Right ventricle myocardium inferior (tissue), 1 donor: ENCODE measurements around the gene HAND2. TPM values are rescaled to one million over a fixed set of nuclear protein-coding genes. Genes with fewer than 3 reads are reported as not detected.

Experiments used
- ATAC-seq: fragments of 200-7000 bp; cut with Tn5 transposase; one replicate; pipeline ENCODE4 v1.9.1; 2020; ENCODE audit warnings: mild to moderate bottlenecking, moderate library complexity
- DNase-seq: peaks from one replicate; pipeline ENCODE4 v3.0.0; 2021; ENCODE audit errors: missing footprints
- intact Hi-C: fragments of 100-400 bp; cut with DNase I; formaldehyde crosslinking; loops from one replicate; pipeline ENCODE4 v1.11.0; 2022
- total RNA-seq: library from RNA; stranded (reverse); fragmentation: NEBNext Ultra II Directional; extraction: Animal tissue kit (Norgen Biotek cat#: 25700); gene quantifications from one replicate; pipeline ENCODE4 v1.2.1, GENCODE V29; 2021
- donor health status: DM: no; HTN: yes; CAD: no; lungs with severe emphysema.

HAND2 gene
- total RNA-seq, 1 donor from 2014 or later: 151 TPM

DNA sequence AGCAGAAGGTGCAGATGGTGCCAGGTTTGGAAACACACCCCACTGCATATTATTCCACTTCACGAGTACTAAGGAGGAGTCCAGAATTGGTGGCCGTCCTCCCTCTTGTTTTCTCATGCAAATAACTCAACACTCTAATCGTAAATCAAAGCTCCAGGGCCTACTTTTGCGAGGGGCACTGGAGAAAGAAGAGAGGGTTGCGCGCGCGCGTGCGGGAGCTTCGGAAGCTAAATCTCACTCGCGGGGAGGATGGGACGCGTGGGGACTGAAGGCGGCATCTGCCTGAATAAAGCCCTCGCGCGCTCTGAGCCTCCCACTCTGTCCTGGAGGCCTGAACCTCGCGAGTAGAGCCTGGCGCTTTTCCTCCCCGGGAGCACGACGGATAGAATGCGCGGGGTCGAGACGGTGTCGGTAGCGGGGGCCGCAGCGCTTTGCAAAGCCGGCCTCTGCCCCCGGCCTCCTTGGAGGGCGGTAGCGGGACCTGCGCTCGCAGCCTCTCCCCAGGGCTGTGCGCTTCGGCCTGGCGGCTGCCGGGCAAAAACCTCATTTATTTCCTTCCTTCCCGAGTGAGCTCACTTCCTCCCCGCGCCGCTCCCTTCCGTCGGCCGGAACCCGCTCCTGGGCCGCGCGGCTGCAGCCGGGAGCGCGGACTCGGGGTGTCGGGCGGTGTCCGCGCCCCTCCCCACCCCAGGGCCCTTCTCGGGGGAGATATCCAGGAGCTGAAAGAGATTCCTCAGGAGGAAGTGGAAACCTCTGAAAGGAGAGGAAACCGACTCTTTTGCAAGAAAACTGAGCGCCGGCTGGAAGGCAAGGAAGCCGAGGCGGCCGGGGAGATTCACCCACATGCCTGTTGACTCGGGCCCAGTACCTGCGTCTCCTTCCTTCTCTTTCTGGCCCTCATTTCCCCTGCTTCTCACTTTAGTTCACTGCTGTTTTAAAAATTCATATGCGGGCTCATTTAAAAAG is 20.7 kb downstream of the HAND2 start:
- DNase-seq: peak; percentile 80
- peak; percentile 81 for ATAC-seq
- intact Hi-C loops: loop anchor here (5.0 to 10.0 kb wide), 4 partner anchors 325 to 808 kb away; no protein-coding TSS in a partner anchor

- ATAC-seq (no peak), DNase-seq (no peak)
- intact Hi-C loops: loop anchor here (5.0 to 10.0 kb wide), 3 partner anchors 326 to 809 kb away; no protein-coding TSS in a partner anchor
Measured at GRCh38 chr4:173508386-173509035, 21.5 kb downstream of the HAND2 start.

DNA sequence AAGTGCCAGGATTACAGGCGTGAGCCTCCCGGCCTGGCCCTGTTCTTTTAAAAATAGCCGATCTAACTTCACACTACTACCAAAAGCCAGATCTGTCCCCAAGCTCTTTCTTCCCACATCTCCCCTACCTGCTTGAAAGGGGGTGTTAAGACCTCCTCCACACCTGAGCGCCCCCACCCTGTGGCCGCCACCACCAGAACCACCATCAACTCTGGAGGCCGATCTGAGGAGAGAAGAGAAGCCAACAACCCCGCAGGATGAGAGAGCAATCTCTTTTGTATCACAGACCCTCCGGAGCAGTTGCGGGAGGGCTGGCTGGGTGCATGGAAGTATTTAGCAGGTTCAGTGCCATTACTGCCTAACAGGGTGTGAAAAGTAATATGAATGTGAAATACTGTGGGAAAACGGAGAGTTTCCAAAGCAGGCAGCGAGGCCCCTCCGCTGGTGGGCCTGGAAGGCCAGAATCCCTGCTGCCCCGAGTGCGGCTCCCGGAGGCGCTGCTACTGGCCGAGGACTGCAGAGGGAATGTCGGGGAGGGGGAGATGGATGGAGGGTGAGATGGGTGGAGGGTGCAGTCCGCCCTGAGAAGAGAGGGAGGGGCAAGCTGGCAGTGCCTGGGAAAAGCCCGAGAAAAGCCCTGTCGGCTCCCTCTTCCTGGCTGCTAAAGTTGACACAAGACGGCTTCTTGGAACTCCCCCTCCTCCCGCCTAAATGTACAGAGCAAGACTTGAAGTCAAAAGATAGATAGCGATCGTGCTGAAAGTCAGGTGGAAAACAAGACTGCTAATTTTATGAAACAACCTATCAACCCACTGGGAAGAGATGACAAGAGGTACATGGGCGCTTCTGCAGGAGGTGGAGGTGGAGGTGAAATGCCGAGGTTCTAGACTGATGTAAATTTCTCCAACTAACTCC is 22.3 kb downstream of the HAND2 start:
- intact Hi-C loops: loop anchor here (2.0 to 10.0 kb wide), 5 partner anchors 327 to 810 kb away; no protein-coding TSS in a partner anchor
- no peak for ATAC-seq

DNA sequence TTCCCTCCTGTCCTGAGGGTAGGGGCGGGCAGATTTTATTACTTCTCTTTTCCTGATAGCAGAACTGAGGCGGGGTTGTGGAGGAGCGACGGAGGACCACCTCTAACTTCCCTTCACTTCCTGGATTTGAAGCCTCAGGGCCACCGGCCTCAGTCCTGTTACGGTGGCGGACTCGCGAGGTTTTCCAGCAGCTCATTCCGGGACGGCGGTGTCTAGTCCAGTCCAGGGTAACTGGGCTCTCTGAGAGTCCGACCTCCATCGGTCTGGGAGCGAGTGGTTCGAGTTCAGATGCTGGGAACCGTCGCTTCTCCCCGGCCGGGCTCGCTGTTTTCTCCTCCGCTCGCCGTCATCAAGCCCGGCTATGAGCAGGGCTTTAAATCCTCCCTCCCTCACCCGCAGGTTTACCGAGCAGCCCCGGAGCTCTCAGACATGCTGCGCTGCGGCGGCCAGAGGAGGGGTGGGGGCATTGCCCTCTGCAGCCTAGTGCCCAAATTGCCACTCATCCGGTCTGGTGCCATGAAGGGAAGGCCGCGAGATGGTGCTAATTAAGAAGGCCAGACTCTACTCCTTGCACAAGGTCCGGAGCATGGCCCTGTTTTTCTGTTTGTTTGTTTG is 23.3 kb downstream of the HAND2 start:
- intact Hi-C loops: loop anchor here (1.0 to 10.0 kb wide), 6 partner anchors 242 to 811 kb away; no protein-coding TSS in a partner anchor
- DNase-seq (peak; percentile 75), ATAC-seq (peak; percentile 58)

More for the DNA sequence above, 22.3 kb downstream of the HAND2 start:
- no peak for DNase-seq

- intact Hi-C loops: loop anchor here (1.0 to 10.0 kb wide), 6 partner anchors 242 to 811 kb away; no protein-coding TSS in a partner anchor
- ATAC-seq: peak; percentile 73
- peak; percentile 81 for DNase-seq
Measured at GRCh38 chr4:173505924-173506518, 24.0 kb downstream of the HAND2 start.

DNA sequence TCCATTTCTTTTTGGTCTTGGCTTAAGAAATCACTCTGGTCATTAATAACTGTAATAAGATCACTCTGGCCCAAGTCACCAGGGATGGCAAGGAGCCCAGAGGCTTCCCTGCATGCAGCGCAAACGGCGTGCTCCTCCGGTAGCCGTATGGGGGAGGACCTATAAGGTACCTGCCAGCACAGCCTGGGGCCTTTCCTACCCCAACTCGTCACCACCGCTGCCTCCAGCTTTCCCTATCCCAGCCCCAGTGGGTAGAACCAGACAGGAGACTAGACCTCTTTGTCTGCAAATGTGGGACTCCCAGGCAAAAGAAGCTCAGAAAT is 25.9 kb downstream of the HAND2 start:
- DNase-seq (peak; percentile 76), ATAC-seq (no peak)
- intact Hi-C loops: loop anchor here (10.0 kb wide), 1 partner anchor 331 kb away; no protein-coding TSS in a partner anchor

DNA sequence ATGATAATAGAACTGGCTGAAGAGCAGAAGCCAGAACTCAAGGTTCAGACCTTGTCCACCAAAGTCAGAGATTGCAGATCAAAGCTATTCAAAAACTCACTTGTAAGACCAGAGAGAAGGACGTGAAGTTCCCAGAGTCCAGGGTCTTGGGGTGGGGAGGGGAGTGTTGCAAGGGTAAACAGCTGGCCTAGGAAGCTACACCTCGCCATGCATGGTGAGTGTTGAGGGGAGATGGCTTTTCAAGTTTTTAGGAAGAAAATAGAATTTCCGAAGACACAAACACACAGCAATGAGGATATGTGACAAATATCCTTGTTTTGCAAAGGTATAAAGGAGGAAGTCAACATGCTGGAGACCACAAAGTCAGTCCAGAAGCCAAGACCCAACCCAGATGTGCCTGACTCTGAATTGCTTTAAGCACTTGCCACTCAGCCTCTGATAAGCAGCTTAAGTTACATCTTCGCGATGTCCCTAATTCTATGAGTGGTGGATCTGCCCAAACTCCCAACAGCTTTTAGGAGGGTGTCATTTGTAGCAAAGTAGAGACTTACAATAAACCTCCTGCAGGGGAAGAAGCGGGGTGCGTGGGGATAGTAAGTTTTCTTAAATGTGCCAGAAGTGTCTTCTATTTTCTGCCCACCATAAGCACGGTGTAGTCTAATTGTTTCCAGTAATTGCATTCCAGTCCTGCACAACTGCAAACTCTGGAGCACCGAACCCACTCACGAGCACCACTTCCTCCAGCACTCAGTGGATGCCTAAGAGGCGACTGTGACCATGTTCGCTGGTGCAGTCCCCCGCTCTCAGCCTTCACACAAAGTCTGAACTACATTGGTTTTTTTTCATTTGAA is 26.5 kb downstream of the HAND2 start:
- intact Hi-C loops: loop anchor here (10.0 kb wide), 1 partner anchor 331 kb away; no protein-coding TSS in a partner anchor
- DNase-seq (peak; percentile 13), ATAC-seq (no peak)

DNA sequence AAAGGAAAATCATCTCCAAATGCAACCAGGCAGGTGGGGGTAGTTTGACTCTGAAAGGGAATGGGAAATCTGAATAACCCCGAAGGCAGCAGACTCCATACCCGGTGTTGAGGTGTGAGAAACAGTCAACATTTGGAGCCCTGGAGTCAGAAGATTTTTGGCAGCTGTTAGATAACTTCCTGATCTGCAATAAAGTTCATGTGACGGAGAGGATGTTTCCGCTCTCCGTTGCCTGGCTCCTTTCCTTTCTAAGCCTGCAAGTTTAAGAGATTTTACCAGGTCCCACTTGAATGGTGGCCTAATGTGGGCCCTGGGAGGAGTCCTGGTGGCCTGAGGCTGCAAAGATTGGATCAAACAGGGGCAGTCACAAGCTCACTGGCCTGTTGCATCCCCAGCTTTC is 27.7 kb downstream of the HAND2 start:
- intact Hi-C loops: loop anchor here (10.0 kb wide), 1 partner anchor 333 kb away; no protein-coding TSS in a partner anchor
- ATAC-seq (no peak), DNase-seq (no peak)

- intact Hi-C loops: loop anchor here (10.0 kb wide), 1 partner anchor 333 kb away; no protein-coding TSS in a partner anchor
- no peak for ATAC-seq
- DNase-seq: no peak
Measured at GRCh38 chr4:173501592-173502150, 28.4 kb downstream of the HAND2 start.

DNA sequence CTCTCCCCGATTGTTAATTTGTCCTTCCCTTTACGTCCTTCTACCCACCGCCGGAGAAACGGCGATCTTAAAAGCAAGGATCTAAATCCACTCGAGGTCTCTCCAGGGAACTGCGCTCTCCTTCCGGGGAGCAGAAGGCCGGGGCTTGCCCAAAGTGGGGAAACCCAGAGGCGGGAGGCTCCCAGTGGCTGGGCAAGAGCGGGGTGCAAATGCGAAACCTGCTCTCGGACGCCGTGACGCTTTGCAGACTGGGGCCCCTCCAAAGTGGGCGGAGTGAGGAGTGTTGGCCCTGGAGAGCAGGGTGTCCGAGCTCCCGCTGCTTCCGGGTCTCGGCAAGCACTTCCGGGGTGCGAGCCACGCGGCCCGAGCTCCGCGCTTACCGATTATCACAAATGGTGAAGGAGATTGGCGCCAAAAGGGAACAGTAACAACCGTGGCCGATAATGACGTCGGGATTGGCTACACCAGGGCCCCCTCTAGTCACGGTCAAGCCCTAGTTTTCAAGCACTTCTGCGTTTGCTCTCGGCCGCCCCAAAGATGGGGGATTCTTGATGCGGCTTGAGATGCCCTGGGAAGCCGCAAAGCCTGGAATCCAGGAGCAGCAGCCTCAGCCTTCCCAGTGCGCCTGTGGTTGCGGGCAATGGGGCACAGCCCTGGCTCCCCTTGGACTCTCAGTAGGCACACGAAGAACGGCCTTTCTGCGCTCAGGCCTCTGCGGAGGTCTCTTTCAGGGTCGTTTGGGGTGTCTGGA is 29.0 kb downstream of the HAND2 start:
- no peak for ATAC-seq
- intact Hi-C loops: loop anchor here (10.0 kb wide), 1 partner anchor 334 kb away; no protein-coding TSS in a partner anchor
- peak; percentile 70 for DNase-seq

GRCh38 chr4:173499658-173500535 is 30.1 kb downstream of the HAND2 start:
- DNase-seq: no peak
- intact Hi-C loops: loop anchor here (10.0 kb wide), 1 partner anchor 335 kb away; no protein-coding TSS in a partner anchor
- ATAC-seq: no peak

DNA sequence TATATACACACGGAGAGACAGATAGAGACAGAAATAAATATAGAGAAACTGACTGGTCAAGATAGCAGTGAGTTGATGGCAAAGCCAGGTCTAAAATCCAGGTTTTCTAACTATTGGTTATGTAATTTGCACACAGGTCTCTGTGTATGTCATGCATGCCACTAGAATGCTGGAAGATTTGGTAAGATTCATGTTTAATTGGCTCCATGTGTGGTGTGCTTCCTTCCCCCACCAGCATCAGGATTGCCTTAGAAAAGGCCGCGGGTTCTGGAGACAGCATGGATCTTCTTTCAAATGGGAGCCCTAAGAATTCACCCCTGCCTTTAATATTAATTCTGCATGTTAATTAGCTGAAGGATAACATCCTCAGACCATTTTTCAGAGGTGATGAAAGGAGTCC is 31.3 kb downstream of the HAND2 start:
- intact Hi-C loops: no loop called here

DNA sequence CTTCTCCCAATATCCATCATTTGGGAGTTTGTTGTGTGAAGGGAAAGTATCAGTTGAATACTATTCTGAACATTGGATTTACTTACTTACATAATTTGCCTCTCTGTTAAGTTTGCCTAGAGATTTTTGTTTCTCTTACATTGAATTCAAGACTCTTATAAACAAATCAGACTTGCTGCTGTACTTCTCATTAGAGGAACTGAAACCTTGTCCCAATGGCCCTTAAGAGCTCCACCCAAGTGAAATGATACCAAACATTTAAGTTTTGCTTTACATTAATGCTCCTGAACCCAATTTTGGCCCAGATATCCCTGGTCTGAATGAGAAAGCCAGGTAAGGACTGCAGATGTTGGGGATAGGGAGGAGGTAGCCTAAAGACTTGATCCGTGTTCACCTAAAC is 32.0 kb downstream of the HAND2 start:
- no peak for DNase-seq
- no peak for ATAC-seq
- intact Hi-C loops: no loop called here

More for the DNA sequence above, 31.3 kb downstream of the HAND2 start:
- ATAC-seq: no peak
- no peak for DNase-seq
